Vagina (tissue), 2 donors: ENCODE measurements around the gene SLC22A4. TPM values are rescaled to one million over a fixed set of nuclear protein-coding genes. Genes with fewer than 3 reads are reported as not detected.

ENCODE experiments used
- DNase-seq, 2 donors: peaks; one replicate each; pipeline ENCODE4 v3.0.0-alpha.2; 2017; ENCODE audit errors: extremely low spot score in 2 of 2
- H3K27ac ChIP-seq: fragments of 200-600 bp; sonication (generic); one replicate; pipeline ENCODE4 v1.5.1; 2019
- H3K27me3 ChIP-seq: fragments of 200-600 bp; sonication (generic); one replicate; pipeline ENCODE4 v1.5.1; 2019
- H3K36me3 ChIP-seq, 2 donors: fragments of 200-600 bp; sonication (generic); one replicate each; pipeline ENCODE4 v1.5.1; 2017 to 2019
- H3K4me1 ChIP-seq: fragments of 200-600 bp; sonication (generic); one replicate; pipeline ENCODE4 v1.5.1; 2019
- H3K4me3 ChIP-seq, 2 donors: fragments of 200-600 bp; sonication (generic); 1 replicate in 1 of 2; 2 replicates in 1 of 2; pipeline ENCODE4 v1.5.1; 2016 to 2019
- H3K9me3 ChIP-seq: fragments of 200-600 bp; sonication (generic); one replicate; pipeline ENCODE4 v1.5.1; 2019
- POLR2A ChIP-seq, 2 donors: fragments of 450-650 bp; IDR thresholded peaks; one replicate each; pipeline ENCODE4 v1.6.1; 2017; ENCODE audit warnings: antibody characterized with exemption in 2 of 2, mild to moderate bottlenecking in 2 of 2, moderate library complexity in 2 of 2
- POLR2AphosphoS5 ChIP-seq, 2 donors: sonication (generic); formaldehyde crosslinking; IDR thresholded peaks; one replicate each; pipeline ENCODE4 v1.9.0; 2017; ENCODE audit warnings: antibody characterized with exemption in 2 of 2, mild to moderate bottlenecking in 2 of 2, low read depth in 1 of 2; ENCODE audit not compliant: insufficient read depth in 1 of 2
- intact Hi-C: fragments of 100-400 bp; cut with DNase I; formaldehyde crosslinking; loops from one replicate; pipeline ENCODE4 v1.15.1; 2023
- total RNA-seq: library from RNA; depleted of rRNA; stranded (reverse); fragments of >200 nt; gene quantifications from one replicate; pipeline ENCODE4 v1.2.3, GENCODE V29; 2016
- TF ChIP-seq, protein P1 (sequence below), 3 experiments: fragments of 450-650 bp in 2 of 3; fragments of 200-600 bp in 1 of 3; sonication (generic) in 1 of 3; IDR thresholded peaks; one replicate each; pipeline ENCODE4 v1.5.1; 2017 to 2019; ENCODE audit warnings: antibody characterized with exemption in 3 of 3, mild to moderate bottlenecking in 2 of 3, moderate library complexity in 2 of 3

Gene SLC22A4
- total RNA-seq, 1 donor from 2014 or later, result 1.7 TPM

DNA sequence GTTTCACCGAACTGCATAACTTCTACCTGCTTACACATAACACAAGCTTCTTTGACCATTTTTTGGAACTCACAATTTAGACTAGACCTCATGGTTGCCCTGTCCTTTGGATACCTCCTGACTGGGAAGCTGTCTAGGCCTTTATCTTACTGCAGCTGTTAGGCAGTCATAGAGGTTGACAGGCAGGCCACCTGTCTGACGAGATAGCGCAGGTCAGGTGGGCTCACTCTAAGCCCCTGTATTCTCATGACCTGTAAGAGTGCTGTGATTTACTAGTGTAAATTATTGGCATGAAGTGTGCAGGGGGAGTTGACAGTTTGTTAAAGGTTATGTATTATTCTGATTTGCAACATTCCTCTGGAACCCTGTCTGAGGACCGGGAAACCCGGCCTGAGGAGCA is 29.0 kb downstream of the SLC22A4 start:
- Histone ChIP-seq H3K9me3 (no peaks in the 10 kb centered on the region), H3K4me1 (peaks cover 6% of the 10 kb centered on the region), H3K27me3 (no peaks in the 10 kb centered on the region), H3K36me3 (no peaks in the 10 kb centered on the region), H3K4me3 (no peak overlapping the region), H3K27ac (no peak overlapping the region)
- TF ChIP-seq POLR2AphosphoS5 (IDR thresholded peaks at IDR 0.05; ENCODE audit: insufficient read depth in 1 of 2, low read depth in 1 of 2) (no peak), POLR2A (IDR thresholded peaks at IDR 0.05) (no peak)
- TF ChIP-seq, protein P1, sequence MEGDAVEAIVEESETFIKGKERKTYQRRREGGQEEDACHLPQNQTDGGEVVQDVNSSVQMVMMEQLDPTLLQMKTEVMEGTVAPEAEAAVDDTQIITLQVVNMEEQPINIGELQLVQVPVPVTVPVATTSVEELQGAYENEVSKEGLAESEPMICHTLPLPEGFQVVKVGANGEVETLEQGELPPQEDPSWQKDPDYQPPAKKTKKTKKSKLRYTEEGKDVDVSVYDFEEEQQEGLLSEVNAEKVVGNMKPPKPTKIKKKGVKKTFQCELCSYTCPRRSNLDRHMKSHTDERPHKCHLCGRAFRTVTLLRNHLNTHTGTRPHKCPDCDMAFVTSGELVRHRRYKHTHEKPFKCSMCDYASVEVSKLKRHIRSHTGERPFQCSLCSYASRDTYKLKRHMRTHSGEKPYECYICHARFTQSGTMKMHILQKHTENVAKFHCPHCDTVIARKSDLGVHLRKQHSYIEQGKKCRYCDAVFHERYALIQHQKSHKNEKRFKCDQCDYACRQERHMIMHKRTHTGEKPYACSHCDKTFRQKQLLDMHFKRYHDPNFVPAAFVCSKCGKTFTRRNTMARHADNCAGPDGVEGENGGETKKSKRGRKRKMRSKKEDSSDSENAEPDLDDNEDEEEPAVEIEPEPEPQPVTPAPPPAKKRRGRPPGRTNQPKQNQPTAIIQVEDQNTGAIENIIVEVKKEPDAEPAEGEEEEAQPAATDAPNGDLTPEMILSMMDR (IDR thresholded peaks at IDR 0.05), result no peak
- intact Hi-C loops, result no loop called here
- DNase-seq, result no peak

DNA sequence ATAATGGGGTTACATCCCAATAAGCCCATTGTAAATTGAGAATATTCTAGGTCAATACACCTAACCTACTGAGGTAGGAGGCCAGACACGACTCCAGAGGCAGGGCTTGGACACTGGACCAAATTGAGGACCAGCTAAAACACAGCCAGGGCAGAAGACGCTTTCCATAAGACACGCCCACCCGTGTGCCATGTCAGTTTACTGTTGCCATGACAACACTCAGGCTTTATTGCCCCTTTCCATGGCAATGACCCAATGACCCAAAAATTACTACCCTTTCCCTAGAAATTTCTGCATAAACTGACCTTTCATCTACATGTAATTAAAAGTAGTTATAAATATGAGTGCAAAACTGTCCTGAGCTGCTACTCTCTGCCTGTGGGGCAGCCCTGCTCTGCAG is 31.5 kb downstream of the SLC22A4 start:
- H3K4me1 ChIP-seq, result peaks cover 6% of the 10 kb centered on the region
- H3K27ac ChIP-seq, result no peak overlapping the region
- no peak for DNase-seq
- TF ChIP-seq POLR2A (IDR thresholded peaks at IDR 0.05) (no peak), POLR2AphosphoS5 (IDR thresholded peaks at IDR 0.05; ENCODE audit: insufficient read depth in 1 of 2, low read depth in 1 of 2) (no peak)
- TF ChIP-seq, protein P1 (IDR thresholded peaks at IDR 0.05), result no peak
- no peaks in the 10 kb centered on the region for H3K36me3 ChIP-seq
- H3K9me3 ChIP-seq, result no peaks in the 10 kb centered on the region
- intact Hi-C loops, result no loop called here
- H3K27me3 ChIP-seq, result no peaks in the 10 kb centered on the region
- H3K4me3 ChIP-seq, result no peak overlapping the region

DNA sequence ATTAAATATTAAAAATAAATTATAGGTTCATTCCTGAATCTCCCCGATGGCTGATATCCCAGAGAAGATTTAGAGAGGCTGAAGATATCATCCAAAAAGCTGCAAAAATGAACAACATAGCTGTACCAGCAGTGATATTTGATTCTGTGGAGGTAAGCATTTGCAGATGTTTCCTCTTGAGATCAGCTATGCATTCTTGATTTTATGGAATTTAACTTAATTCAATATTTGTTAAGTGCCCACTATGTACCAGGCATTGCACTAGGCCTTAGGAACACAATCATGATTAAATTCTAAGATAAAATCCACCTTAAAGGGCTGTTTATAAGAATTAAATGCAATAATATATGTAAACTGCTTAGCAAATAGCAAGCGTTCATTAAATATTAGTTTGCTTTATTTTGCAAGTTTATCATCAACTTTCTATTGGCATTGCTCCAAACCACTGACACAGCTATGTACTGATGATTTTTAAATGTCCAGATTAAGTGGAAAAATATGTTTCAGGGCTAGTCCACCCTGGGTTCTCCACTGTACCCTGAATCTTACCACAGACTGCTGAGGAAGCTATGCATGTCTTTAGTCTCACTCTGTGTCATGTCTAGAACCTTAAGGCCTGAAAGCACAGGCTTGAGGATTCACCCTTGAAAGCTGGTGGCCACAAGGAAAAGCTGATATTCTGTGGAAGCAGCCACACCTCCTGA is 33.2 kb downstream of the SLC22A4 start:
- Histone ChIP-seq H3K9me3 (no peaks in the 10 kb centered on the region), H3K4me1 (peaks cover 6% of the 10 kb centered on the region), H3K4me3 (no peak overlapping the region), H3K27me3 (no peaks in the 10 kb centered on the region), H3K27ac (no peak overlapping the region), H3K36me3 (no peaks in the 10 kb centered on the region)
- intact Hi-C loops, result no loop called here
- DNase-seq, result no peak
- TF ChIP-seq POLR2AphosphoS5 (IDR thresholded peaks at IDR 0.05; ENCODE audit: insufficient read depth in 1 of 2, low read depth in 1 of 2), result no peak

DNA sequence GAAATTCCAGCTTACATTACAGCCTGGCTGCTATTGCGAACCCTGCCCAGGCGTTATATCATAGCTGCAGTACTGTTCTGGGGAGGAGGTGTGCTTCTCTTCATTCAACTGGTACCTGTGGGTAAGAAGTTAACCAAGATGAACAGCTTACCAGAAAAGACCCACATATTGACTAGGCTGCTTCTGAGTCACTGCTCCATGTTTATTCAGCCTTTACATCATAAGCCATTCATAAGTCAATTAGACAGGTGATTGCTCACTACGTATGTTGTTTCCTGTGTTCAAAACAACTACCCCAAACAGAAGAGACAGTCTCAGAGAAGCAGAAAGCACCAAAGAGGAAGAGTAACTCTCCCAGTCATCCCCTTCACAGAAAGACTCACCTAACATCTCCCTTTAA is 40.6 kb downstream of the SLC22A4 start:
- no peaks in the 10 kb centered on the region for H3K9me3 ChIP-seq
- H3K27me3 ChIP-seq, result no peaks in the 10 kb centered on the region
- no peak overlapping the region for H3K4me3 ChIP-seq
- TF ChIP-seq, protein P1 (IDR thresholded peaks at IDR 0.05), result no peak
- TF ChIP-seq POLR2AphosphoS5 (IDR thresholded peaks at IDR 0.05; ENCODE audit: insufficient read depth in 1 of 2, low read depth in 1 of 2) (no peak), POLR2A (IDR thresholded peaks at IDR 0.05) (no peak)
- H3K4me1 ChIP-seq, result no peaks in the 10 kb centered on the region
- intact Hi-C loops, result no loop called here
- no peak overlapping the region for H3K27ac ChIP-seq
- H3K36me3 ChIP-seq, result no peaks in the 10 kb centered on the region
- no peak for DNase-seq

DNA sequence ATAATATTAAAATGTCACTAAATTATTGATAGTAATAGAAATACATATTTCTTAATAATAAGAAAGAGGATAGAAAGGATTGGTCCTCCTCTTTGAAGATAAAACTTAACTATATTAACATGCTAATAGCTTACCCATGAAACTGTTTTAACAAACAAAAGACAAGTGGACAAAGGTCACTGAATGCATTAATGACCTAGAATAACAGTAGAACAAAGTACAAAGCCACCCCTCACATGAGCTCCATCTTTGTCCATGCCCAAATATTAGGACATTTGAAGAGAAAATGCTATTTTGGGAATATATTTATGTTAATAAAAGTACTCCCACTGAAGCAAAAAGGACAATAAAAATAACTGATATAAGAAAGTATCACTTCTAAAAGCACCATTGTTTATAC is 41.2 kb downstream of the SLC22A4 start:
- H3K4me3 ChIP-seq, result no peak overlapping the region
- H3K27ac ChIP-seq, result no peak overlapping the region
- H3K4me1 ChIP-seq, result no peaks in the 10 kb centered on the region
- intact Hi-C loops, result no loop called here
- H3K27me3 ChIP-seq, result no peaks in the 10 kb centered on the region
- H3K36me3 ChIP-seq, result no peaks in the 10 kb centered on the region
- H3K9me3 ChIP-seq, result no peaks in the 10 kb centered on the region
- DNase-seq, result no peak
- TF ChIP-seq POLR2AphosphoS5 (IDR thresholded peaks at IDR 0.05; ENCODE audit: insufficient read depth in 1 of 2, low read depth in 1 of 2) (no peak), POLR2A (IDR thresholded peaks at IDR 0.05) (no peak)
- TF ChIP-seq, protein P1 (IDR thresholded peaks at IDR 0.05), result no peak
